Umbilical cord (tissue), 2 donors: ENCODE measurements around the gene MAP3K13. TPM values are rescaled to one million over a fixed set of nuclear protein-coding genes. Genes with fewer than 3 reads are reported as not detected.
"Not testable (repeated sequence)": the region's sequence is repeated elsewhere in the genome, so short reads cannot be mapped to it uniquely, and the experiment has no call there.

Source experiments
- DNase-seq: peaks from one replicate; pipeline ENCODE4 v3.0.0-alpha.2; 2015; ENCODE audit warnings: low spot score
- total RNA-seq: library from RNA; depleted of rRNA; stranded (reverse); fragments of >200 nt; gene quantifications from one replicate; pipeline ENCODE4 v1.2.3, GENCODE V29; 2014; ENCODE audit warnings: low replicate concordance; ENCODE audit not compliant: insufficient read depth

The MAP3K13 gene
- total RNA-seq, 1 donor from 2014 or later, result 28.4 TPM

GRCh38 chr3:185342459-185343174 lies 20.3 kb upstream of the MAP3K13 start:
- no peak for DNase-seq

GRCh38 chr3:185347399-185347798 lies 15.5 kb upstream of the MAP3K13 start:
- no peak for DNase-seq

GRCh38 chr3:185350841-185351240 lies 12.1 kb upstream of the MAP3K13 start:
- DNase-seq, result no peak

- DNase-seq, result no peak
Observed at GRCh38 chr3:185351396-185351795, 11.5 kb upstream of the MAP3K13 start.

- DNase-seq, result no peak
Observed at GRCh38 chr3:185353225-185353624, 9.7 kb upstream of the MAP3K13 start.

- peak; percentile 23 for DNase-seq
Observed at GRCh38 chr3:185353823-185354614, 8.9 kb upstream of the MAP3K13 start.

- DNase-seq, result no peak
Observed at GRCh38 chr3:185356499-185356898, 6.4 kb upstream of the MAP3K13 start.

GRCh38 chr3:185361920-185362319 lies 1.0 kb upstream of the MAP3K13 start:
- no peak for DNase-seq

- no peak for DNase-seq
Observed at GRCh38 chr3:185363662-185364203, 797 bp downstream of the MAP3K13 start.

GRCh38 chr3:185365291-185366073 lies 2.5 kb downstream of the MAP3K13 start:
- DNase-seq, result peak; percentile 43

GRCh38 chr3:185366074-185366335 lies 3.1 kb downstream of the MAP3K13 start:
- no peak for DNase-seq

GRCh38 chr3:185366913-185367312 lies 4.0 kb downstream of the MAP3K13 start:
- no peak for DNase-seq

GRCh38 chr3:185370349-185370748 lies 7.4 kb downstream of the MAP3K13 start:
- not testable (repeated sequence) for DNase-seq

- DNase-seq, result no peak
Observed at GRCh38 chr3:185371306-185372074, 8.6 kb downstream of the MAP3K13 start.

- DNase-seq, result no peak
Observed at GRCh38 chr3:185381320-185382058, 18.6 kb downstream of the MAP3K13 start.

GRCh38 chr3:185382154-185382553 lies 19.2 kb downstream of the MAP3K13 start:
- DNase-seq, result no peak

- DNase-seq, result not testable (repeated sequence)
Observed at GRCh38 chr3:185386515-185386914, 23.6 kb downstream of the MAP3K13 start.

- DNase-seq, result no peak
Observed at GRCh38 chr3:185387646-185388045, 24.7 kb downstream of the MAP3K13 start.

- no peak for DNase-seq
Observed at GRCh38 chr3:185393055-185393454, 30.1 kb downstream of the MAP3K13 start.

- DNase-seq, result no peak
Observed at GRCh38 chr3:185397676-185398075, 34.7 kb downstream of the MAP3K13 start.
